Measurements from ENCODE around the gene PIK3R5. TPM values are rescaled to one million over a fixed set of nuclear protein-coding genes. Genes with fewer than 3 reads are reported as not detected.

The PIK3R5 gene
- total RNA-seq, 1 experiment from 2014 or later: not detected

- peak; percentile 43 for DNase-seq (ENCODE audit: low read depth)
Measured at GRCh38 chr17:8832711-8833352, 132.7 kb downstream of the PIK3R5 start.

- no peak for DNase-seq (ENCODE audit: low read depth)
Measured at GRCh38 chr17:8831234-8831849, 134.2 kb downstream of the PIK3R5 start.

DNA sequence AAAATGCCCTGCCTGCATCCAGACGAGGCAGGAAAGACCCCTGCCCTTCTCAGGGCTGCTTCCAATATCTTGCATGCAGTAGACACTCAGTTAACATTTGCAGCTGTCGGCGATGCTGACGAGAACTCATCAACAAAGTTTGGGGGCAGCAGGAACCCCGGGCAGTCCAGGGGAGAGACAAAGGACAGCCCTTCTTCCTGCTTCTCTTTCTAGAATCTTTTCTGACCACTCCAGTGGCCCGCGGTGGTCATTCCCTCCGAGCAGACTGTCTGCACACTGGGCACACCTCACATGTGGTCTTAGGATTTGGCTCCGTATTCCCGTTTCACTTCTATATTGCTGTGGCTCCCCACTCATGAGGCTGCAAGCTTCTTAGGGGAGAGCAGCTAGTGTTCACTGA lies 135.4 kb downstream of the PIK3R5 start:
- DNase-seq (ENCODE audit: low read depth): no peak

- DNase-seq (ENCODE audit: low read depth): no peak
Measured at GRCh38 chr17:8829036-8829941, 136.2 kb downstream of the PIK3R5 start.

Other genes starting within 250 kb of the PIK3R5 start
- gene CCDC42, start 220.9 kb downstream of the PIK3R5 start, total RNA-seq (2014; rRNA removed; shearing (Covaris generic)): not detected in 2 replicates
- not detected in 2 replicates for gene SPDYE4, start 207.2 kb downstream of the PIK3R5 start, total RNA-seq (2014; rRNA removed; shearing (Covaris generic))
- gene MFSD6L, start 166.3 kb downstream of the PIK3R5 start, total RNA-seq (2014; rRNA removed; shearing (Covaris generic)): not detected in 2 replicates
- gene PIK3R6, start 98.0 kb downstream of the PIK3R5 start, total RNA-seq (2014; rRNA removed; shearing (Covaris generic)): not detected in 2 replicates
- gene NTN1, start 55.8 kb upstream of the PIK3R5 start, total RNA-seq (2014; rRNA removed; shearing (Covaris generic)): 6.8 and 7.1 TPM in 2 replicates